K562 (cell line): ENCODE results near the gene N4BP2L1. TPM values are rescaled to one million over a fixed set of nuclear protein-coding genes. Genes with fewer than 3 reads are reported as not detected.

ENCODE experiments used
- ATAC-seq: fragments of 200-7000 bp; cut with Tn5 transposase; 3 replicates; pipeline ENCODE4 v1.9.1; 2020; ENCODE audit warnings: moderate library complexity
- BruUV-seq: library from RNA; stranded (reverse); fragments of 400-500 nt; replicated peaks from 2 replicates; lab custom pipeline; 2021; lab: Mats Ljungman, UMichigan
- CTCF ChIA-PET: fragments of 300-600 bp; formaldehyde crosslinking; extraction: SDS; loops from one replicate; lab custom pipeline; 2021; ENCODE audit warnings: low intra/inter-chr PET ratio; lab: Yijun Ruan, JAX
- POLR2A ChIA-PET: fragments of 300-600, 350-650 bp; sonication (Branson Sonifier 250); formaldehyde crosslinking; extraction: SDS; loops from one replicate; lab custom pipeline; 2021; ENCODE audit warnings: antibody characterized with exemption, inconsistent platforms; lab: Yijun Ruan, JAX
- DNase-seq, 4 experiments: peaks; one replicate each; pipeline versions ENCODE4 v3.0.0 to v3.0.0-alpha.2; 2011 to 2018; ENCODE audit warnings: low spot score in 3 of 4, mixed read lengths in 3 of 4; ENCODE audit errors: extremely low read depth in 1 of 4
- FAIRE-seq: peaks from 2 replicates; lab custom pipeline; 2011; peaks lifted over from hg19 to GRCh38; lab: Jason Lieb, UNC
- H2AFZ ChIP-seq: 2 replicates; pipeline ENCODE4 v1.6.0; 2011; ENCODE audit warnings: low read depth, low read length, control low read depth, inconsistent platforms
- H3K27ac ChIP-seq: fragments of 200-600 bp; 3 replicates; pipeline ENCODE4 v1.8.0; 2011; ENCODE audit warnings: low read depth, mild to moderate bottlenecking, control low read depth, inconsistent platforms, low read length, moderate library complexity, mixed read lengths; ENCODE audit errors: extremely low read depth
- H3K27me3 ChIP-seq, 2 experiments: fragments of 300-600 bp in 1 of 2; 2 replicates in 1 of 2; 3 replicates in 1 of 2; pipeline versions ENCODE4 v1.6.0 to v1.8.0; 2011; ENCODE audit warnings: inconsistent platforms in 2 of 2, low read length in 2 of 2, mild to moderate bottlenecking in 1 of 2, mixed read lengths in 1 of 2, moderate library complexity in 1 of 2; ENCODE audit not compliant: control insufficient read depth in 2 of 2, insufficient read depth in 2 of 2
- H3K36me3 ChIP-seq: fragments of 300-600 bp; 3 replicates; pipeline ENCODE4 v1.8.0; 2011; ENCODE audit warnings: mild to moderate bottlenecking, low read length, inconsistent platforms; ENCODE audit not compliant: control insufficient read depth, insufficient read depth
- H3K4me1 ChIP-seq, 2 experiments: fragments of 200-600 bp in 1 of 2; replicated peaks in 1 of 2; 2 replicates in 1 of 2; 3 replicates in 1 of 2; pipeline versions ENCODE4 v1.5.1 to v1.8.0; 2011; ENCODE audit warnings: inconsistent platforms in 2 of 2, low read length in 2 of 2, mild to moderate bottlenecking in 1 of 2, mixed read lengths in 1 of 2, moderate library complexity in 1 of 2; ENCODE audit not compliant: control insufficient read depth in 2 of 2, insufficient read depth in 2 of 2
- H3K4me2 ChIP-seq: 2 replicates; pipeline ENCODE4 v1.6.1; 2011; ENCODE audit warnings: low read length, control low read depth, inconsistent platforms, mixed read lengths; ENCODE audit not compliant: insufficient read depth
- H3K4me3 ChIP-seq: fragments of 200-600 bp; sonication (generic), shearing (Covaris generic); 2 replicates; pipeline ENCODE4 v1.5.1; 2016; ENCODE audit warnings: control low read depth, inconsistent platforms
- H3K79me2 ChIP-seq: fragments of 200-600 bp; 3 replicates; pipeline ENCODE4 v1.8.0; 2011; ENCODE audit warnings: low read length, inconsistent platforms; ENCODE audit not compliant: control insufficient read depth, insufficient read depth
- H3K9ac ChIP-seq, 2 experiments: 2 replicates each; pipeline versions ENCODE4 v1.6.0 to v1.6.1; 2011; ENCODE audit warnings: low read depth in 2 of 2, low read length in 2 of 2, control low read depth in 1 of 2, inconsistent platforms in 1 of 2, mild to moderate bottlenecking in 1 of 2, mixed read lengths in 1 of 2; ENCODE audit not compliant: insufficient read depth in 1 of 2
- H3K9me1 ChIP-seq: one replicate; pipeline ENCODE4 v1.6.0; 2011; ENCODE audit warnings: inconsistent platforms, mild to moderate bottlenecking, low read length, moderate library complexity; ENCODE audit not compliant: control insufficient read depth, insufficient read depth
- H3K9me3 ChIP-seq: replicated peaks from 2 replicates; pipeline ENCODE4 v1.5.1; 2011; ENCODE audit warnings: low read depth, low read length, inconsistent platforms; ENCODE audit not compliant: control insufficient read depth, insufficient read depth
- H4K20me1 ChIP-seq: replicated peaks from 2 replicates; pipeline ENCODE4 v1.6.1; 2011; ENCODE audit warnings: low read length, inconsistent platforms, mixed read lengths; ENCODE audit not compliant: control insufficient read depth, insufficient read depth
- HNRNPK ChIP-seq: fragments of 200-400 bp; formaldehyde crosslinking; IDR thresholded peaks from one replicate; pipeline ENCODE4 v1.6.1; 2018; ENCODE audit warnings: mild to moderate bottlenecking, low read depth, low read length; ENCODE audit not compliant: poor library complexity, severe bottlenecking
- NFIC ChIP-seq: fragments of 450-650 bp; IDR thresholded peaks from 2 replicates; pipeline ENCODE4 v1.6.1; 2017; ENCODE audit warnings: mild to moderate bottlenecking, inconsistent platforms
- SREBF1 ChIP-seq: fragments of 150-350 bp; IDR thresholded peaks from 2 replicates; pipeline ENCODE4 v1.6.1; 2014; ENCODE audit warnings: antibody characterized with exemption, low read depth, low read length, borderline replicate concordance
- ZFP1 ChIP-seq: fragments of 450-650 bp; formaldehyde crosslinking; IDR thresholded peaks from 2 replicates; pipeline ENCODE4 v1.4.0; 2020; ENCODE audit warnings: mild to moderate bottlenecking, mixed read lengths
- ZNF518B ChIP-seq: fragments of 250-450 bp; sonication (Bioruptor Pico); IDR thresholded peaks from 2 replicates; pipeline ENCODE4 v1.5.0; 2021; ENCODE audit warnings: mild to moderate bottlenecking, moderate library complexity
- ZNF717 ChIP-seq: fragments of 250-450 bp; sonication (Bioruptor Pico); IDR thresholded peaks from 2 replicates; pipeline ENCODE4 v1.5.0; 2021
- ZNF75A ChIP-seq: fragments of 450-650 bp; formaldehyde crosslinking; IDR thresholded peaks from 2 replicates; pipeline ENCODE4 v1.4.0; 2020; ENCODE audit warnings: mild to moderate bottlenecking
- WGBS: fragments of 100-300 bp; shearing (Covaris generic); methylation state at CpG from one replicate; pipeline ENCODE4 v1.1.6; 2016; ENCODE audit warnings: low coverage, mixed read lengths; ENCODE audit not compliant: insufficient coverage; ENCODE audit errors: missing lambda C conversion rate; 5-methylcytosine and 5-hydroxymethylcytosine counted together
- in situ Hi-C: fragments of 300-500 bp; cut with MboI; formaldehyde crosslinking; loops from 4 replicates; pipeline ENCODE4 v1.15.0; 2018; ENCODE audit warnings: inconsistent platforms, mixed read lengths
- intact Hi-C: fragments of 100-400 bp; cut with micrococcal nuclease; formaldehyde crosslinking; loops from 2 replicates; pipeline ENCODE4 v1.14.2; 2022
- polyA plus RNA-seq, 8 experiments: library from polyadenylated mRNA; depleted of rRNA in 4 of 8; stranded (reverse) in 5 of 8; unstranded in 3 of 8; fragments of >200 nt; fragmentation: Nextera tagmentation in 2 of 8; fragmentation: Illumina TruSeq in 1 of 8; extraction: Ambion mirVana in 2 of 8; extraction: Trizol in 1 of 8; gene quantifications; 2 replicates each; pipeline versions ENCODE4 v1.2.1 to v1.2.3, GENCODE V29; 2011 to 2014; ENCODE audit warnings: inconsistent platforms in 1 of 8, missing spikeins in 1 of 8
- total RNA-seq, 7 experiments: library from RNA; depleted of rRNA in 6 of 7; stranded (reverse); fragments of >200 nt in 6 of 7; fragmentation: Illumina TruSeq in 2 of 7; extraction: Trizol in 2 of 7; gene quantifications; 2 replicates each; pipeline versions ENCODE4 v1.2.1 to v1.2.3, GENCODE V29; 2011 to 2021; ENCODE audit warnings: low replicate concordance in 1 of 7
- TF ChIP-seq, protein P1 (sequence below), 2 experiments: fragments of 250-450 bp in 1 of 2; fragments of 450-650 bp in 1 of 2; sonication (Bioruptor Pico) in 1 of 2; IDR thresholded peaks; 2 replicates each; pipeline versions ENCODE4 v1.6.1 to v1.8.0; 2016 to 2021; ENCODE audit warnings: mild to moderate bottlenecking in 2 of 2, moderate library complexity in 2 of 2, missing compliant biosample characterization in 1 of 2, missing genetic modification characterization in 1 of 2

Gene N4BP2L1
- total and polyA plus RNA-seq, 9 of the 15 experiments (the other 6 are each of a cell fraction or from before 2014, with no cell fraction given): 0.06 to 0.33 (median 0.15) TPM; not detected in 1

- Histone ChIP-seq H3K36me3 (no peaks in the 10 kb centered on the region), H2AFZ (no peak overlapping the region; the same call in 1 of the 2 replicates), H3K4me2 (no peak overlapping the region), H3K9ac (no peak overlapping the region), H3K27ac (no peak overlapping the region), H3K4me1 (no peaks in the 10 kb centered on the region), H4K20me1 (no peaks in the 10 kb centered on the region), H3K9me1 (no peaks in the 10 kb centered on the region), H3K9me3 (no peaks in the 10 kb centered on the region), H3K79me2 (no peaks in the 10 kb centered on the region), H3K27me3 (no peaks in the 10 kb centered on the region), H3K4me3 (no peak overlapping the region)
- 50% methylated on average over 2 of the region's 2 CpGs for WGBS
- no TSS peak for BruUV-seq
- CTCF ChIA-PET: no interaction called here
- intact Hi-C loops: no loop called here
- POLR2A ChIA-PET: no interaction called here
- FAIRE-seq (no peak), ATAC-seq (no peak), DNase-seq (no peak)
- TF ChIP-seq, protein P1, sequence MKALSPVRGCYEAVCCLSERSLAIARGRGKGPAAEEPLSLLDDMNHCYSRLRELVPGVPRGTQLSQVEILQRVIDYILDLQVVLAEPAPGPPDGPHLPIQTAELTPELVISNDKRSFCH (CRISPR knock-in tag; IDR thresholded peaks at IDR 0.05): no peak
- TF ChIP-seq, protein P1 (tag; IDR thresholded peaks at IDR 0.05): no peak
- TF ChIP-seq HNRNPK (no peak), ZNF75A (CRISPR knock-in tag) (no peak), ZNF717 (no peak), ZNF518B (CRISPR knock-in tag) (no peak), ZFP1 (CRISPR knock-in tag) (no peak), SREBF1 (no peak), NFIC (no peak)
- in situ Hi-C loops: no loop called here
These were observed 13.3 kb downstream of the N4BP2L1 start for GRCh38 chr13:32414580-32414979.
